ENCODE results near the gene RETREG2. TPM values are rescaled to one million over a fixed set of nuclear protein-coding genes. Genes with fewer than 3 reads are reported as not detected.
A peak's percentile ranks its signal among the peaks of the same experiment; 100 is the strongest.
"Not testable (repeated sequence)": the region's sequence is repeated elsewhere in the genome, so short reads cannot be mapped to it uniquely, and the experiment has no call there.

Gene RETREG2
- total RNA-seq, 1 experiment from 2014 or later: 59.5 TPM

DNA sequence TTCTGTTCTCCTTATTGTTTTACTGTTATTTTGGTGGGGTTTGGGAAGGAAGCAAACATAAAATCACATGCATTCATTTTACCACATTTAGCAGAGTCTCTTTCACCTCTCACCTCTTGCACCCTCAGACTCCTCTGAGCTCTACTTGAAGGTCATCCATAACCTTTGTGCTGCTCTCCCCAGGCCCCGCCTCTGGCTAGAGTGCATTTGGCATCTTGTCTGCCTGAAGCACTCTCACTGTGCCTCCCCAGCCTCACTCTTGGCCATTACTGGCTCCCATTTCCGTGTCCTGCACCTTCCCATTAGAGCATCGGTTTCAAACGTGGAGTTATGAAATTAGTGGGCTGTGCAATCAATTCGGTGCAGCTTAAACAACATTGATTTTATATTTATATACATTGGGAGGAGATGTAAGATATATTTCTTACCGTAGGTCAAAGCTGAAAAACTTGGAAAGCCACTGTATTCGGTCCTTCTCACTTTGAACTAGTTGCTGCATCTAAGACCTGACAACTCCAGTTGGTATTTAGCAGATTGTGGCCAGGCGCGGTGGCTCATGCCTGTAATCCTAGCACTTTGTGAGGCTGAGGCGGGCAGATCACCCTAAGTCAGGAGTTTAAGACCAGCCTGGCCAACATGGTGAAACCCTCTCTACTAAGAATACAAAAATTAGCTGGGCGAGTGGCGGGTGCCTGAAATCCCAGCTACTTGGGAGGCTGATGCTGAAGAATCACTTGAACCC lies 21.6 kb downstream of the RETREG2 start:
- no peak overlapping the region for H3K4me3 ChIP-seq (ENCODE audit: low read depth, low read length)
- CTCF ChIA-PET: no interaction called here
- Mint-ChIP-seq H3K9me3 (ENCODE audit: unreplicated experiment) (no peaks in the 10 kb centered on the region), H3K4me1 (ENCODE audit: low read depth, unreplicated experiment) (no peaks in the 10 kb centered on the region), H3K4me3 (ENCODE audit: unreplicated experiment) (no peak overlapping the region), H3K27me3 (ENCODE audit: insufficient read depth, unreplicated experiment) (no peaks in the 10 kb centered on the region), H3K27ac (ENCODE audit: unreplicated experiment) (no peak overlapping the region), H3K36me3 (ENCODE audit: insufficient read depth, unreplicated experiment) (peaks cover 5% of the 10 kb centered on the region)
- BruUV-seq (replicated peaks): no TSS peak
- no peak for DNase-seq
- intact Hi-C loops (cut with micrococcal nuclease; ENCODE audit: unreplicated experiment): no loop called here
- no peaks in the 10 kb centered on the region for H3K4me1 ChIP-seq
- no peaks in the 10 kb centered on the region for H3K27me3 ChIP-seq (replicated peaks; ENCODE audit: control insufficient read depth, insufficient read depth, low read length)
- TF ChIP-seq, protein P1, sequence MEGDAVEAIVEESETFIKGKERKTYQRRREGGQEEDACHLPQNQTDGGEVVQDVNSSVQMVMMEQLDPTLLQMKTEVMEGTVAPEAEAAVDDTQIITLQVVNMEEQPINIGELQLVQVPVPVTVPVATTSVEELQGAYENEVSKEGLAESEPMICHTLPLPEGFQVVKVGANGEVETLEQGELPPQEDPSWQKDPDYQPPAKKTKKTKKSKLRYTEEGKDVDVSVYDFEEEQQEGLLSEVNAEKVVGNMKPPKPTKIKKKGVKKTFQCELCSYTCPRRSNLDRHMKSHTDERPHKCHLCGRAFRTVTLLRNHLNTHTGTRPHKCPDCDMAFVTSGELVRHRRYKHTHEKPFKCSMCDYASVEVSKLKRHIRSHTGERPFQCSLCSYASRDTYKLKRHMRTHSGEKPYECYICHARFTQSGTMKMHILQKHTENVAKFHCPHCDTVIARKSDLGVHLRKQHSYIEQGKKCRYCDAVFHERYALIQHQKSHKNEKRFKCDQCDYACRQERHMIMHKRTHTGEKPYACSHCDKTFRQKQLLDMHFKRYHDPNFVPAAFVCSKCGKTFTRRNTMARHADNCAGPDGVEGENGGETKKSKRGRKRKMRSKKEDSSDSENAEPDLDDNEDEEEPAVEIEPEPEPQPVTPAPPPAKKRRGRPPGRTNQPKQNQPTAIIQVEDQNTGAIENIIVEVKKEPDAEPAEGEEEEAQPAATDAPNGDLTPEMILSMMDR (IDR thresholded peaks at IDR 0.05; ENCODE audit: insufficient read depth in 1 of 2, low read depth in 1 of 2, low read length in 1 of 2, severe bottlenecking in 1 of 2, unreplicated experiment in 1 of 2): no peak
- POLR2A ChIA-PET: no interaction called here
- H3K9me3 ChIP-seq: no peaks in the 10 kb centered on the region
- H3K36me3 ChIP-seq (ENCODE audit: control insufficient read depth, insufficient read depth, low read length): no peaks in the 10 kb centered on the region

DNA sequence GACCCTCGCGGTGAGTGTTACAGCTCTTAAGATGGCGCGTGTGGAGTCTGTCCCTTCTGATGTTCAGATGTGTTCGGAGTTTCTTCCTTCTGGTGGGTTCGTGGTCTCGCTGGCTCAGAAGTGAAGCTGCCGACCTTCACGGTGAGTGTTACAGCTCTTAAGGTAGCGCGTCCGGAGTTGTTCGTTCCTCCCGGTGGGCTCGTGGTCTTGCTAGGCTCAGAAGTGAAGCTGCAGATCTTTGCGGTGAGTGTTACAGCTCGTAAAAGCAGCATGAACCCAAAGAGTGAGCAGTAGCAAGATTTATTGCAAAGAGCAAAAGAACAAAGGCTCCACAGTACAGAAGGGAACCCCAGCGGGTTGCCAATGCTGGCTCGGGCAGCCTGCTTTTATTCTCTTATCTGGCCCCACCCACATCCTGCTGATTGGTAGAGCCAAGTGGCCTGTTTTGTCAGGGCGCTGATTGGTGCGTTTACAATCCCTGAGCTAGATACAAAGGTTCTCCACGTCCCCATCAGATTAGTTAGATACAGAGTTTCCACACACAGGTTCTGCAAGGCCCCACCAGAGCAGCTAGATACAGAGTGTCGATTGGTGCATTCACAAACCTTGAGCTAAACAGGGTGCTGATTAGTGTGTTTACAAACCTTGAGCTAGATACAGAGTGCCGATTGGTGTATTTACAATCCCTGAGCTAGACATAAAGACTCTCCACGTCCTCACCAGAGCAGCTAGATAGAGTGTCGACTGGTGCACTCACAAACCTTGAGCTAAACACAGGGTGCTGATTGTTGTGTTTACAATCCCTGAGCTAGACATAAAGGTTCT lies 22.6 kb downstream of the RETREG2 start:
- intact Hi-C loops (cut with micrococcal nuclease; ENCODE audit: unreplicated experiment); H3K9me3 ChIP-seq; H3K4me1 ChIP-seq; H3K36me3 Mint-ChIP-seq (ENCODE audit: insufficient read depth, unreplicated experiment); H3K9me3 Mint-ChIP-seq (ENCODE audit: unreplicated experiment); H3K27me3 ChIP-seq (replicated peaks; ENCODE audit: control insufficient read depth, insufficient read depth, low read length); H3K36me3 ChIP-seq (ENCODE audit: control insufficient read depth, insufficient read depth, low read length); DNase-seq; H3K27me3 Mint-ChIP-seq (ENCODE audit: insufficient read depth, unreplicated experiment); POLR2A ChIA-PET; H3K4me1 Mint-ChIP-seq (ENCODE audit: low read depth, unreplicated experiment); H3K4me3 ChIP-seq (ENCODE audit: low read depth, low read length); H3K27ac Mint-ChIP-seq (ENCODE audit: unreplicated experiment); H3K4me3 Mint-ChIP-seq (ENCODE audit: unreplicated experiment): not testable (repeated sequence)
- TSS peak; percentile 57 for BruUV-seq (replicated peaks)
- CTCF ChIA-PET: interaction anchor here (1.1 kb wide), 1 partner anchor 30 kb away, joined by 4 read pairs; no protein-coding TSS in a partner anchor

DNA sequence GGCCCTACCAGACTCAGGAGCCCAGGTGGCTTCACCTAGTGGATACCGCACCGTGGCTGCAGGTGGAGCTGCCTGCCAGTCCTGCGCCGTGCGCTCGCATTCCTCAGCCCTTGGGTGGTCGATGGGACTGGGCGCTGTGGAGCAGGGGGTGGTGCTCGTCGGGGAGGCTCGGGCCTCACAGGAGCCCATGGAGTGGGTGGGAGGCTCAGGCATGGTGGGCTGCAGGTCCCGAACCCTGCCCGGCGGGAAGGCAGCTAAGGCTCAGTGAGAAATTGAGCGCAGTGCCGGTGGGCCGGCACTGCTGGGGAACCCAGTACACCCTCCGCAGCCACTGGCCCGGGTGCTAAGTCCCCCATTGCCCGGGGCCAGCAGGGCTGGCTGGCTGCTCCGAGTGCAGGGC lies 23.3 kb downstream of the RETREG2 start:
- H3K36me3 Mint-ChIP-seq (ENCODE audit: insufficient read depth, unreplicated experiment): not testable (repeated sequence)
- CTCF ChIA-PET: interaction anchor here (1.1 kb wide), 1 partner anchor 30 kb away, joined by 4 read pairs; no protein-coding TSS in a partner anchor

More for the DNA sequence above, 23.3 kb downstream of the RETREG2 start:
- H3K9me3 Mint-ChIP-seq (ENCODE audit: unreplicated experiment); intact Hi-C loops (cut with micrococcal nuclease; ENCODE audit: unreplicated experiment); H3K27ac Mint-ChIP-seq (ENCODE audit: unreplicated experiment); H3K27me3 Mint-ChIP-seq (ENCODE audit: insufficient read depth, unreplicated experiment); BruUV-seq (replicated peaks); H3K36me3 ChIP-seq (ENCODE audit: control insufficient read depth, insufficient read depth, low read length); POLR2A ChIA-PET; H3K4me1 Mint-ChIP-seq (ENCODE audit: low read depth, unreplicated experiment); H3K9me3 ChIP-seq; H3K4me1 ChIP-seq; H3K27me3 ChIP-seq (replicated peaks; ENCODE audit: control insufficient read depth, insufficient read depth, low read length); H3K4me3 ChIP-seq (ENCODE audit: low read depth, low read length); H3K4me3 Mint-ChIP-seq (ENCODE audit: unreplicated experiment); DNase-seq: not testable (repeated sequence)
